ENCODE data around the gene TWIST2. TPM values are rescaled to one million over a fixed set of nuclear protein-coding genes. Genes with fewer than 3 reads are reported as not detected.

The TWIST2 gene
- total RNA-seq, 1 donor from 2014 or later, result 1.9 TPM

GRCh38 chr2:238908960-238909951, 61.4 kb downstream of the TWIST2 start:
- peak; percentile 62 for ATAC-seq (ENCODE audit: poor library complexity)
- DNase-seq, result peak; percentile 81
- intact Hi-C loops (cut with DNase I), result no loop called here

DNA sequence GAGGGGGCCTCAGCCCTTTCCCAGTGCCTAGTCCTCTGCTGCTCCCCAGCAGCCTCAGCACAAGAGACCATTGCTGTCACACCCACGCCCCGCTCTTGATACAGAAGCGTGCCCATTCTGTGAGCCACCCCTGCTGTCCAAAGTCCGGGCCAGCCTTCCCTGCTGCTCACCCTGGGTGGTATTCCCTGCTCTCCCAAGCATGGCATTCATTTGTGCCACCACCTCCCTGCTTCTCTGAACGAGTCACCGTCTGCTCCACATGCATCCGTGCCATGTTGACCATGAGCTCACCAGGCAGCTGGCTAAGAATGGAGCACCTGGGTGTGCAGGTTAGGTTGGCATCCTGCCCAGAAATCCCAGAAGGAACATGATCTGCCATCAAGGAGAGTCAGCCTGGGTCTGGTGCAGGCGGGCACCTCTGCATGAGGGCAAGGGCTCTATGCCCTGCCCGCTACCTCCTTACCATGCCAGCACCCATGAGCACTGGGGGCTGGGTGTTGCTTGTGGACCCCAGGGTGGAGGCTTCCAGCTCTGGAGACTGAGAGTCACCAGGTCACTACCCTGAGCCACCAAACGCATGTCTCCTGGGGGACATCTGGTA, 63.0 kb downstream of the TWIST2 start:
- DNase-seq (no peak), ATAC-seq (ENCODE audit: poor library complexity) (no peak)
- intact Hi-C loops (cut with DNase I), result no loop called here

GRCh38 chr2:238911376-238912227, 63.7 kb downstream of the TWIST2 start:
- ATAC-seq (ENCODE audit: poor library complexity), result no peak
- intact Hi-C loops (cut with DNase I), result no loop called here
- DNase-seq, result no peak

- ATAC-seq (ENCODE audit: poor library complexity), result no peak
- no peak for DNase-seq
- intact Hi-C loops (cut with DNase I), result no loop called here
Observed at GRCh38 chr2:238912228-238912915, 64.5 kb downstream of the TWIST2 start.

DNA sequence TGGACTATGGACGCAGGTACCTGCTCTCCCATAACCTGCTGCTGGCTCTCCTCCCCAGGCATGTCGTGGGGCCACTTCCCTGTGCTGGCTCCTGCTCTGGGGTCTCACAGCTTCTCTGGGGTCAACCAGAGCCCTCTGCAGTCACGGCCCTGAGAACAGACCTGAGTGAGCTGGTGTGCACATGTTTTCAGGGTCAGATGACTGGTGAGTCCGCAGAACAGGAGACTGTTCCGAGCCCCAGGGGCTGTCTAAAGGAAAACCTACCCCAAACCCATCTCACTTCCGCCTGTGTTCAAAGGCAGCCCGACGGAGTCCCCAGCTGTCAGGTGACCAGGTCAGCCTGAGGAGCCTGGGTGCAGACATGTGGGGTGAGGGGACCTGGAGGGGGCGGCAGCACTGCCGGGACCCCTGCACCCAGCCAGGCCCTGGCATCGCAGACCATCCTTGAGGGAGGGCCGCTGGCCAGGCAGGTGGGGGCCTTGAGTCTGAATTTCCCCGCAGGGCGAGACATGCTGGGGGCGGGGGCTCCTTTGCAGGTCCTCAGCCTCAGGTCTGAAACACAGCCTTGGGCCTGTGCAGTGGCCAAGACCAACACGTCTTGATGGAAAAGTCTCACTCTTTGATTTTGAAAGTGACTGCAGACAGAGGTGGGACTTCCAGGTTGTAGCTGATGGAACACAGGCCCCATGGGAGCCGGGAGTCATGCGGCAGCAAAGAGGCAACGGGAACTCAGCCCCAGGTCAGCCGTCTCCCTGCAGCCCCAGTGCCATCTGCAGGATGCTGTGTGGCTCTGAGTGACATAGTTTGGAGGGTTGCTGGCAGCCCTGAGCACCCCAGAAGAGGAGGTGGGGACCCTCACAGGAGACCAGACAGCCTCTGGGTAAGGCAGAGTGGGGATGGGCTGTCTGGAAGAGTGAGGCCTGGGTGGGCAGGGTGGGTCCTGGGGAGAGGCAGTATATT, 65.3 kb downstream of the TWIST2 start:
- ATAC-seq (ENCODE audit: poor library complexity) (no peak), DNase-seq (no peak)
- intact Hi-C loops (cut with DNase I), result no loop called here

GRCh38 chr2:238913931-238914647, 66.2 kb downstream of the TWIST2 start:
- intact Hi-C loops (cut with DNase I), result no loop called here
- ATAC-seq (ENCODE audit: poor library complexity), result no peak
- no peak for DNase-seq

- intact Hi-C loops (cut with DNase I), result no loop called here
- DNase-seq (no peak), ATAC-seq (ENCODE audit: poor library complexity) (no peak)
Observed at GRCh38 chr2:238914648-238915015, 66.7 kb downstream of the TWIST2 start.

- no peak for ATAC-seq (ENCODE audit: poor library complexity)
Observed at GRCh38 chr2:238915196-238915595, 67.3 kb downstream of the TWIST2 start.

DNA sequence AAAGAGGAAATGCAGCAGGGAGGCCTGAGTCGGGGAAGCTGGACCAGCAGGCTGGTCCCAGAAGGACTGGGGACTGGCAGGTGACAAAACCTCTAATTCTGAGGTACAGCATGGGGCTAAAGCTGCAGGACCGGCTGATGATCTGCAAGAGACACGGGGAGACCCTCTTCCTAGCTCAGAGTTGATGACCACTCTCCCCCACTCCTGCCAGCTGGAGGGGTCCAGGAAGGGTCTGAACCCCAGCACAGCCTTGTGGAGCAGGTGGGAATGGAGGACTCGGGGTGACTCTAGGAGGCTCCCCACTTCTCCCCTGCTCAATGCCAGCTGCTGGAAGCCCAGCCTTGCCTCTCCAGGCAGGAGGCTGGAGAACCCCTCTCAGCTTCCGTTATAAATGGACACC, 67.7 kb downstream of the TWIST2 start:
- ATAC-seq (ENCODE audit: poor library complexity) (no peak), DNase-seq (no peak)
- intact Hi-C loops (cut with DNase I), result no loop called here

More at GRCh38 chr2:238915196-238915595, 67.3 kb downstream of the TWIST2 start:
- no peak for DNase-seq
- intact Hi-C loops (cut with DNase I), result no loop called here

DNA sequence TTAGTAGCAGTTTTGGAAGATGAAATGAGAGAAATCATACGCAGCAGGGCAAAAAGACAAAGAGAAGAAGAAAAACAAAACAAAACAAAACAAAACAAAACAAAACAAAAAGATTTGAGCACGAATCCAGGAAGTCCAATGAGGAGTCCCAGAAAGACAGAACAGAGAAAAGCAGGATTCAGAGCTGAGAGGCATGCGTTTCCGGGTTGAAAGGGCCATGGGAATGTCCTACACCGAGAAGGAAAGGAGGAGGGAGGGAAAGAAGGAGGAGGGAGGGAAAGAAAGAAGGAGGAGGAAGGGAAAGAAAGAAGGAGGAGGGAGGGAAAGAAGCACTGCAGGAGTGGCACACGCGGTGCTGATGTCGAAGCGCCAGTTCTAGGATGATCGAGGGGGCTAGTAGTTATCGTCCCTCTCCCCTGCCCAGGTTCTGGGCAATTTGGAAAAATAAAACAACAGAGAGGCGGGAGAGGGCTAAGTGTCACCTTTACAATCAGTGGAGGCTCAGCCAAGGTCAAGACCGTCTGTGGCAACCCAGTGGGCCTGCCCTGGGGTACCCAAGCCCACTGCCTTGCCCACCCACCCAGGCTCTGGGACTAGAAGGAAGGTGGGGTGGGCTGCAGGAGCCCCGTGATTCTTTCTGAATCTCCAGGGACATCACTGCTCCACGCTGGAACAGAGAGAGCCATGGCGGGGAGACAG, 68.4 kb downstream of the TWIST2 start:
- no peak for ATAC-seq (ENCODE audit: poor library complexity)
- no peak for DNase-seq
- intact Hi-C loops (cut with DNase I), result no loop called here

DNA sequence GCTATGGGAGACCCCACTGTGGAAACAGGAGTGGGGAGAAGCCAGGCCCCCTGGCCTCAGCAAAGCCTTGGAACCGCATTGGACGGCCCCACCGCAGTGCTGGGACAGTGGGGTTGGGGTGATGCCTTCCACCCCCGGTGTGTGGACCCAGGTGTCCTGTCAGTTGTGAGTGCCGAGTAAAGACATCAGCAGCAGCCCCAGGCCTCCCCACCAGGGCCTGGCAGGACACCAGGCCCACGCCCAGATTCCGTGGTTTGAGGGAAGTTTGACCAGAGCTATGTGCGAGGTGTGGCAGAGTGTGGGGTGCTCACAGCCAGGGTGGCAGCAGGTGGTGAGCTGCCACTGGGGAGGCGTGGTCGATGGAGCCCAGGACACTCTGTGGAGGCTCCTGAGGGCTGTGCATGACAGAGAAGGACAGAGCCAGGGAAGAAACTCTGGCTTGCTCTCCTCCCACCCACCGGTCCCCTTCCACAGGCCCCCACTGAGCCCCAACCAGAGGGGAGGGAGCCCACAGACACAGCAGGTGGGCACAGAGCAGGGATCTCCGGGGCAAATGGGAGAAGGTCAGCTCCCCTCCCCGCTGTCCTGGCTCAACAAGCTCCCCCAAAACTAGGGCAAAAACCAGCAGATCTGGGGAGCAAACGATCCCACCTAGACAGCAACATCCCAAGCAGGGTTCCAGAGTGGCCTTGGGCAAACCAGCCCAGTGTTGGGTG, 69.1 kb downstream of the TWIST2 start:
- no peak for ATAC-seq (ENCODE audit: poor library complexity)
- intact Hi-C loops (cut with DNase I), result no loop called here

GRCh38 chr2:238919307-238919706, 71.4 kb downstream of the TWIST2 start:
- DNase-seq, result no peak
- intact Hi-C loops (cut with DNase I), result no loop called here
- no peak for ATAC-seq (ENCODE audit: poor library complexity)

More for the DNA sequence above, 69.1 kb downstream of the TWIST2 start:
- no peak for DNase-seq

GRCh38 chr2:238920053-238920452, 72.2 kb downstream of the TWIST2 start:
- intact Hi-C loops (cut with DNase I), result no loop called here
- no peak for ATAC-seq (ENCODE audit: poor library complexity)
- DNase-seq, result no peak

- intact Hi-C loops (cut with DNase I), result no loop called here
- ATAC-seq (ENCODE audit: poor library complexity), result no peak
- DNase-seq, result no peak
Observed at GRCh38 chr2:238920601-238921001, 72.7 kb downstream of the TWIST2 start.

DNA sequence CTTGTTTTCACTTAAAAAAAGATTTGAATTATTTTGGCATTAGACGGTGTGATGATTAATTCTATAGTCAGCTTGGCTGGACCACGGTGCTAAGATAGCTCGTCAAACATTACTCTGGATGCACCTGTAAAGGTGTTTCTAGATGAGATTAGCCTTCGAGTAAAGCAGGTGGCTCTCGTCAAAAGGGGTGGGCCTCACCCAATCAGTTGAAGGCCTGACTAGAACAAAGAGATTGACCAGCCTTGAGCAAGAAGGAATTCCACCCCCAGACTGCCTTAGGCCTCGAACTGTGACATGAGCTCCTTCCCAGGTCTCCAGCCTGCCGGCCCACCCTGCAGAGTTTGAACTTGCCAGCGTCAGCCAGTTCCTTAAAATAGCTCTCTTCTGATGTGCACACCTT, 73.4 kb downstream of the TWIST2 start:
- ATAC-seq (ENCODE audit: poor library complexity) (no peak), DNase-seq (no peak)
- intact Hi-C loops (cut with DNase I), result no loop called here

Measured in Right ventricle myocardium superior (tissue), 1 donor.